Activated naive CD8-positive, alpha-beta T cell treated with anti-CD3 and anti-CD28 coated beads, Interleukin-2, amount 50 U/mL, for 16 hours (primary cell): Measurements from ENCODE around the gene STN1.

Experiments
- DNase-seq: peaks from one replicate; pipeline ENCODE4 v3.0.0-alpha.2; 2020; ENCODE audit warnings: low read depth, low spot score

Gene STN1

DNA sequence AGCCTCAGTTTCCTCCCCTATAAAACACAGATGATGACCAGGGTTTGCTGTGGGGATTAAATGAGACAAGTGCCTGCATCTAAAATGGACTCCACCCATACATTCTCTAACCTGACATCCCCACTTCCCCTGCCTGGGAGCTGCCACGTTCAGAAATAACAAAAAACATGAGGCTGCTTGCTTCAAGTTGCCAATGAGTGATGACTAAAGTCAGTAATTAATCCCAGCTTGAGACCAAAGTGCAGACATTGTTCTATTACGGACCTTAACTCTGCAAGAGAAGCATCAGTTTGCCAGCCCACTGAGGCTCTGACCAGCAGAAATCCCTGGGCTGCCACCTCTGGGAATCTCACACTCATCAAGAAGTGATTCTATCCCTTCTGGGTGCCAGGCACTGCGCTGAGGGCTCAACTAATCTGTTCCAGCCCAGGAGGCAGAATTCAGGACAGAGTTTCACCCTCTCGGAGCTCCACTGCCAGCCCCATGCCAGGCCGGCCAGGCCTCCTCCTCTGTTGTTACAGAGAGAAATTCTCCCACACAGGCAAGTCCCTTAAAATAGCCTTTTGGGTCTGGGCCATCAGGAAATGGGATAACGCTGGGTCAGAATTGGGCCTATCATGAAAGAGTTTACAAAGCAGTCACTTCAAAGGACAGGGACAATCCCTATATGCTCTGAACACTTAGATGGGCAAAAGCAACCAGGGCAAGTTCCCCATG is 74.0 kb downstream of the STN1 start:
- no peak for DNase-seq

DNA sequence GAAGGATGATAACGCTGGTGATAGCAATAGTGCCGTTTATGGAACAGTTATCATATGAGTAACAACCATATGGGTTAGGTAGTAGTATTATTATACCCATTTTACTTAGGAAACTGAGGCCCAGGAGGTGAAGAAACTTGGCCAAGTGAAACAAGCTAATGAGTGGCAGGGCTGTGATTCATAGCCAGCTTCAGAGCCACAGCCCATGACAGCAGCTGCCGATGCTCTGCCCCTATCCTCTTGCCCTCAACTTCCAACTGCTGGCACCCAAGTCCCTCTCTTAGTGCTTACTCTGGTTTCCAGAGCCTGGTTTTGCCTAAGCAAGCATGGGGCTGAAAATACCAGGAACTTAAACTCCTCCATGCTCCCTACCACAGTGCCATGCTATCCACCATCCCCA is 74.9 kb downstream of the STN1 start:
- no peak for DNase-seq

DNA sequence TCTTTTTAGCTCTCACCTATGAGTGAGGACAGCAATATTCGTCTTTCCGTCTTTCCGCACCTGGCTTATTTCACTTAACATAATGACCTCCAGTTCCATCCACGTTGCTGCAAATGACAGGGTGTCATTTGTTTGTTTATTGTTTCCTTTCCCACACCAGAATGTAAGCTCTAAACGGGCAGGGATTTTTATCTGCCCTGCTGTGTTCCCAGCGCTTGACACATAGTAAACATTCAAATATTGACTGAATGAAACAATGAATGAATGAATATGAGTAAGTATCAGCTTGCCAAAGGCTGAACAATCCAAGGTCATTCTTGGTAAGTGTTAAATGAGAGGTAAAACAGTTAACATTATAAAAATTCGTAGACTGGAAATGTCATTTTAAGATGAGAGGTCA is 75.4 kb downstream of the STN1 start:
- no peak for DNase-seq

DNA sequence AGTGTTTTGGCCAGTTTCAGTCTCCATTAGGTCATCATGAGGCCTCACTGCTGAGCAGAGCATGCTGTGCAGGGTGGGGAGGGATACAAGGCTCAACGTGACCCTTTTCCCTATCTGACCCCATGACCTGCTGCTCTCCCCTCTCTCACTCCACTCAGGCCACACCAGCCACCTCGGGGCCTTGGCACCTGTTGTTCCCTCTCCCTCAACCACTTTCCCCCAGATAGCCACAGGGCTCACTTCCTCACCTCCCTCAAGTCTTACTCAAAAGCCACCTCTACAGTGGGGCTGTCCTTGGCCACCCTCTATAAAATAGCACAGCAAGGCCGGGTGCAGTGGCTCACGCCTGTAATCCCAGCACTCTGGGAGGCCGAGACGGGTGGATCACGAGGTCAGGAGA is 76.5 kb downstream of the STN1 start:
- DNase-seq, result no peak

DNA sequence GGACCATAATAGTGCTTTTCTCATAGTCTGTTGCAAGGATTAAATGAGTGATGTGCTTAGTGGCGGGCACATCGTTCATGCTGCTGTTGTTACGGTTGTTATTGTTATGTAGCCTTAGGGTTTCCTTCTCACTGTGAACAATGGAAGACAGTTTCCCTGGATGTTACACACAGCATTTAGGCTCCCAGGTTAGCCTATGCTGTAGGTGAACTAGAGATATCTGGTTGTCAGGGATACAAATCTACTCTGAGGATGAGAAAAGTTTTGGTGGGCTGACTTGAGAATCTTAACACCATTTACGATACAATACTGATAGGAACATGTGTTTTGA is 77.3 kb downstream of the STN1 start:
- no peak for DNase-seq

DNA sequence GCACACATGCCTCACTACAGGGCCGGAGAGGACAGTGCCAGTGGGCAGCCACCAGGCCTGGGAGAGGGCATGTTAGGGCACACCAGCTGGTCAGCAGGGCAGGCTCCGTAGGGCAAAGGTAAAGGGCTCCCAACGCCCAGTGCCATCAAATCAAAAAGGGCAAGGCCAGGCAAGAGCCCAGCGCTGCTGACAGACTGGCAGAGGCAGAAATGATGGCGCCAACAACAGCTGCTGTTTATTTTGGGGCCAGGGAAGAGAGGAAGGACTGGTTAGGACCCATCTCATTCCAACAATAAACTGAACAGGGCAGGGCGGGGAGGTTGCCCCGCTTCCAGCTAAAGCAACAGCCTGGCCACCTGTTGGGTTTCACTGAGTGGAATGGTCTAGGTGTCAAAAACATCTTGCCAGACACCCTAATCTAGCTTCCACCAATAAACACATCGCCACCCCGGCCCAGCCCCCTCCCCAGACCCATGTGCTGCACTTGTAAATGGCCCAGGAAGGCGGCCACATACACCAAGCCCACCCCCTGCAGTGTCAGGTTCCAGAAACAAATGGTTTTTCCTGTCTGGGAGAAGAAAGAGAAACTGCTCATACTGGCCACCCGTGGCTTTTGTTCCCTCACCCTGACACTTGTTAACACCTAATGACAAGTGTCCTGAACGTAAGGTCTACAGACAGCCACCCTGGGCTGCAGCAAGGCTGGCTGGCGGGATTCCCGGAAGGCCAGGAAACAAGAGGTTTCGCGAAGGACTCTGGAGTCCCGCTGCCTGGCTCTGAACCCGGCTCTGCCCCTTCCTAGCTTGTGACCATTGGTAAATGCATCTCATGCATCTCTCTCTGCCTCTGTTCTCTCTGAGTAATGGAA is 77.9 kb downstream of the STN1 start:
- no peak for DNase-seq

DNA sequence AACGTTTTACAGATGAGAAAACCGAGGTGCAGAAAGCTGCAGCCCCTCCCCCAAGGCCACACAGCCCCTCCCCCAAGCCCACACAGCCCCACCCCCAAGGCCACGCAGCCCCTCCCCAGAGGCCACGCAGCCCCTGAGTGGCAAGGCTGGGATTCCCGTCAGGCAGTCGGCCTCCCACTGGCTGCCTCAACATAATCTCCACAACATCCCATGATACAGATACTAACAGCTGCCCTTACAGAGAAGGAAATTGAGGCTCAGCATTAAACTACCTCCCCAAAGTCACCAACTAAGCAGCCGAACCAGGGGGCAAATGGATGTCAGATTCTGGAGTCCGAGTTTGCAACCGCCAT is 78.5 kb downstream of the STN1 start:
- no peak for DNase-seq

DNA sequence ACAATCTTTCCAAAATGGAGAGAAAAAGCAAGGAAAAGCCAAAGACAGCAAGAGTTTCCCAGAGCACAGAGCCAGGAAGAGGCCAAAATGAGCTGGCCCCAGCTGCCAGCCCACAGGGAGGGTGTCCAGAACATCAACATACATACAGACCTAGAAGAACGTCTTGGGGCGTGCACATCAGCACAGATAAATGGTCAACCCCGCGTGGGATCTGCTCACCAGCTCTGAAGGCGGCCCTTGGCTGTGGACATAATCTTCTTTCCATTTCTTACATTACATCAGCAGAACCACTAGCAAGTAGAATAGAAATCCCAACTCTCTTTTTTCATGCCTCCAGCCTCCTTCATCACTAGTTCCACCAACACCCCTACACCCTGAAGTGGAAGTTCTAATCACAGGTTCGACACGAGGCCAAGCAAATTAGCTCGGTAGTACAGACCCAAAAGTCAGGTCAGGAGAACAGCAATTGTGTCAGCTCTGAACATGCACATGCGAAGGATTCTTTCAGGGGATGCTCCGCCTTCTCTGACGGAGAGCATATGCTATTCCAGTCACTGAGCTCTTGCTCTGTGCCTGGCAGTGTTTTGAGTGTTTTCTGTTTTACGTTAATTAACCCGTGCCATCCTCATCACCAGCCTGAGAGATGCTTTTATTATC is 79.0 kb downstream of the STN1 start:
- no peak for DNase-seq

DNA sequence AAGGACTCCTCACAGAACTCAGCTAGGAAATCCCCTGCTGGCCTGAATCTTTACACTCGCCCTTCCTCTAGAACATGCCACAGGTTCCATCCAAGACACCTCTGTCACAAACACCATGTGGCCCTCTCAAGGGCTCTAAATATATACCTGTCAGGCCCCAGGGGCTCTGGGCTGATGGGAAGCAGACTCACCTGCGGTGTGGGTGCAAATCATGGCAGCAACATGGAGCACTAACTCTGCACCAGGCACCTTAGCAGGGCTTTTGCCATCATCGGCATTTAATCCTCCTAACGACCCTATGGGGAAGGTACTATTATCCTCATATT is 80.0 kb downstream of the STN1 start:
- DNase-seq, result no peak

DNA sequence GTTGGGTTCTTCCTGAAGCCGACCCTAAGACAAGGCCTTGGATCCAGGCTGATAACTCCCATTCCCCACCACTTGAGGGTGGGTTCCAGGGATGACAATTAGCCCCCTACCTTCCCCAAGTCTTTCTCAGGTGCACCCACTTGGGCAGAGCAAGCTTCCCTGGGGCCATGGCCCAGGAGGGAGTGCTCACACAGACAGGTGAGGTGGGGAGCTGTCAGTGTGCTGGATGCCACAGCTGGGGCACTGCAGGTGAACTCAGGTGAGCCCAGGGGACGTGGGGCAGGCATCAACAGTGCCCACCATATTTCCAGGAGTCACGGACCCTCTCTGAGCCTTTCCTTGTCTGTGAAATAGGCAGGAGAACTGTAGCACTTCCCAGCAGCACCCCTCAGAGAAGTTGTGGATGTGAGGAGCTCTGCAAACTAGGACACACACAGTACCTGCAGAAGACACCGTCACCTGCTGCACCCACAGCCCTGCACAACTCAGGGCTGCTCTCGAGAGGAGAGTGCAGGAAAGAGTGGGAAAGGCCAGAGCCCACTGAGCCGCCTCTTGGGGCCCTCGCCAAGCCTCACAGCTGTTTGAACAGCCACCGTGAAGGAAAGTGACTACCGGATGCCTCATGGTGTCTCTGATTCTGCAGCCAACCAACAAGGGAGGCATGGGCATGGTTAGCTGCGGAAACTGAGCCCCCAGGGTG is 80.5 kb downstream of the STN1 start:
- DNase-seq, result no peak

DNA sequence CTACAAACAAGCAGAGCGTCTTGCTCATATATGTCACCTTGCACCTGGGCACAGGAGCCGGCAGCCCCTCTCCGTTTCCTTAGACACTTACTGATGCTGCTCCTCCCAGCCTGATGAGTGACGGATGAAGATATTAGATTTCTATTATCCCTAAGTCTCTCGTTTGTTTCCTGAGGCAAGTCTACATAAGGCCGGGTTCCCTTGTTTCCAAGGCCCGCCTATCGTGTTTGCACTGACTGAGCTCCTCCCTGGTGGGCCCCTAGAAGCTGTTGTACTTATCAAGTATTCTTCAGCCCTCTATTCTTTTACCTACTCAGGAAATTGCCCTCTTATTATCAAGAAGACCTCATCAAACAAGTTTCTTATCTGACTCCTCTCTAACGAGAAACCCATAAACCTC is 81.1 kb downstream of the STN1 start:
- DNase-seq, result no peak

DNA sequence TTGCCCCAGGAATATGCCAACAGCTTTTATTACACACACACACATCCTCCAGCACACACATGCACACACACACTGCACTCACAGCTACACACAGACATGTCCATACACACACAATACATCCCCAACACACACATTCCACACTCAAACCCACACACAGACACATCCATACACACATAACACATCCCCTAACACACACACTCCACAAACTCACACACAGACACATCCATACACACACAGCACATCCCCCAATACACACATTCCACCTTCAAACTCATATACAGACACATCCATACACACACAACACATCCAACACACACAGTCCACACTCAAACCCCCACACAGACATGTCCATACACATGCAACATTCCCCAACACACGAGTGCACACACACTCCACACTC is 81.7 kb downstream of the STN1 start:
- DNase-seq, result no peak

DNA sequence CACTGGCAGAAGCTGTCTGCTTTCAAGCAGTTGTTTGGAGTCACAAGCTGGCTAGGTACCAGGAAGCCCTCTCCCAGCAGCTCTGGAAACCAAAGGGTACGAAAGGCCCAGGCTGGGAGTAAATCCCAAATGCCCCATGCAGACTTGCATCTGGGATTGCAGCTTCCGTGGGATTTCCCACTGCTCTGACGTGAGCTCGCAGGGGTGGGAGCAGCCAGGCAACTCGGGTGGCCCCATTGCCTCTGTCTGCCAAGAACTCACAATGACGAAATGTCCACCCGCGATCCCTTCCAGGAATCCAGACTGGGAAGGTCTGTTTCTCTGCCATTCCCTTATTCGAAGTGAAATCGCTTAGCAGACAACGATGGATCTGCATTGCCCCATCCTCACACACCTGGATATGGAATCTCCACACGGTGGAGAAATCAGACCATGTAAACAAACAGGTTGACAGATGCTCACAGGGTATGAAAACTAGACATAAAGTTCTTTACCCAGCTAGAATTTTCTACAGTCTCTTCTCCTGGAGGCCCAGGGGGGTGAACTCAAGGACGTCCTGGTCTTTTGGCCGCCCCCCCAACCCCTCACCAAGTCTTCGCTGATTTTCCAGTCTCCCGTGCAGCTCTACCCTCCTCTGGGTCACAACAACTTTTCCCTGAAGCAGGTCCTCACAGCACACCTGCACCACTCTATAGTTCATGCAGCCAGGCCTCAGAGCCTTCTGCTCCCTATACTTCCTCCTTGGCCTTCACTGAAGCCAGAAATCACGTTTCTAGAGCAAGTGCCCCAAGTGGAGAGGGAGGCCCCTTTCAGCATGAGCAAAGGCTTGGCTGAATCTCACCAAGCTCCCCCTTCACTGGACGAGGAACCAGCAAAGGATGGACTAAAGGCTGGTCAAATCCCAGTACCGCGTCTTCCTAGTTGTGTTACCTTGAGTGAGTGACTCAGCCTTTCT is 82.6 kb downstream of the STN1 start:
- DNase-seq, result no peak

DNA sequence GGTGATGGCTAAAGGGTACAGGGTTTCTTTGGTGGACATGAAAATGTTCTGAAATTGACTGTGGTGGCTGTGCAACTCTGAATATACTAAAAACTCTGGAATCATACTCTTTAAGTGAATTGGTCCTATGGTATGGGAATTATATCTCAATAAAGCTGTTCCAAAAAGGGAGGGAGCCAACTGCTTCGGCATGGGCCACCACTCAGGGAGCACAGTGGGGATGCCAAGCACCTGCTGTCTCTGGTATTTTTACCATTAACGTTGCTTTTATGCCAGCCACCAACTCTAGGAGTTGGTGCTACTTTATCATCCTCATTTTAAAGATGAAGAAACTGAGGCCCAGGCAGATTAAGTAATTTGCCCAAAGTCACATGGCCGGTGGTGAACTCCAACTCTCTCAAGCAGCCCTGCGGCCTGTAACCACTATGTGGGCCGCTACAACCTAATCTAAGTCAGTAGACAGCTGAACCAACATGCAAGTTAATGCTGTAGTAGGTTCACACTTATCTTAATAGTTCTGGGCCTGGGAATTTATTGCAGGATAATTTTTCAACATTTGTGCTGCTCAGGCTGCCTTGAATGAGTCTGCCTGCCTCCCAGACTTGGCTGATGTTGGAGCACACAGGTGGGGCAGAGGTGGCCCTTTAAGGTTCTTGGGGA is 83.4 kb downstream of the STN1 start:
- no peak for DNase-seq

DNA sequence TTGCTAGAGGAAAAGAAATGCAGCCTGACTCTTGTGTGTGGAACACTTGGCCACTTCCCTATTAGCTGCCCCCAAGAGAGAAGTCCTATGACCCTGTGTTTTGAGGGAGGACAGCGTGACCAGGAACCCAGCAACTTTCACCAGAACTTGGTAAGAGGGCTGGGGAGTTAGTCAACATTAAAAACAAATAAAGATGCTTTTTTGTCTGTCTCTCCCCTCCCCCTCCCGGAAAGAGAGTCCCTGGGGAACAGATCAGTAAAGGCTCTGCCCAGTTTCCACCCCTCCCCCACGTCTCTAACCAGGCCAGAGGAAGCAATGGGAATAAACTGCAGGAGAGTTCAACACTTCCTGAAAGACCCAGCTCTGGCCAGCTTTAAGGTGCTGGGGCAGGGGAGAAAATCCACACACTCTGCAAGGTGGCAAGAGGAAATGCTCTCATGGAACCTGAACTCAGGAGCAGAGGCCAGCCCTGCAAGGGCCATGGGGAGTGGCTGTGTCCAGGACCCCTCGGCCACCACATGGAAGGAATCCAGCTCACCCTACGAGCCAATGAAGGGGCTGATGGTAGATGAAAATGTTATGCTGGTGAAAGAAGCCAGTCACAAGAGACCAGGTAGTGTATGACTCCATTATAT is 84.1 kb downstream of the STN1 start:
- DNase-seq, result no peak

DNA sequence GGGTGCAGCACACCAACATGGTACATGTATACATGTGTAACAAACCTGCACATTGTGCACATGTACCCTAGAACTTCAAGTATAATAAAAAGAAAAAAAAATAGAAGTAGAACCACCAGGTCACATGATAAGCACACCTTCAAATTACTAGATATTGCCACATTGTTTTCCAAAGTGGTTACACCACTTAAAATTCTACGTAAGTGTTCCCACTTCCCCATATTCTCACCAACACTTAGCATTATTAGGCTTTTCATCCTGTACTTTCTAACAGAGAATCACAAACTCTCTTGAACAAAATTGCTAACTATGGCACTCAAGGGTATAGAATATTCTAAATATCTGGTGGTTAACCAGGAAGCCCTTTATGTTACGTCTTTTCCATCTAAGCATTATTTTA is 85.2 kb downstream of the STN1 start:
- no peak for DNase-seq
